Ovary (tissue), 3 donors: Measurements from ENCODE around the gene KAT5.

Experiments used
- CTCF ChIP-seq, 3 donors: fragments of 450-650 bp in 2 of 3; fragments of 200-600 bp in 1 of 3; IDR thresholded peaks; one replicate each; pipeline versions ENCODE4 v1.5.1 to v1.8.0; 2016 to 2022; ENCODE audit warnings: antibody characterized with exemption in 3 of 3, mild to moderate bottlenecking in 1 of 3
- EP300 ChIP-seq: sonication (generic); formaldehyde crosslinking; IDR thresholded peaks from one replicate; pipeline ENCODE4 v1.6.1; 2017; ENCODE audit warnings: antibody characterized with exemption
- POLR2A ChIP-seq: fragments of 450-650 bp; IDR thresholded peaks from one replicate; pipeline ENCODE4 v1.6.1; 2017; ENCODE audit warnings: antibody characterized with exemption, mild to moderate bottlenecking, moderate library complexity
- donor health status: DM: no; HTN: no; CAD: no.

GRCh38 chr11:65742353-65742752, 30.3 kb downstream of the KAT5 start:
- TF ChIP-seq CTCF (IDR thresholded peaks at IDR 0.05), result no peak
- no peak for TF ChIP-seq POLR2A
- no peak for TF ChIP-seq EP300
